GM12874 (cell line): ENCODE results near the gene KCNK1.

ENCODE experiments used
- TF ChIP-seq, protein P1 (sequence below): IDR thresholded peaks from 2 replicates; pipeline ENCODE4 v1.5.1; 2011; ENCODE audit warnings: low read depth, mild to moderate bottlenecking, control low read depth, low read length, moderate library complexity; ENCODE audit not compliant: insufficient read depth

KCNK1 gene

GRCh38 chr1:233575450-233575849 lies 38.5 kb upstream of the KCNK1 start:
- TF ChIP-seq, protein P1, sequence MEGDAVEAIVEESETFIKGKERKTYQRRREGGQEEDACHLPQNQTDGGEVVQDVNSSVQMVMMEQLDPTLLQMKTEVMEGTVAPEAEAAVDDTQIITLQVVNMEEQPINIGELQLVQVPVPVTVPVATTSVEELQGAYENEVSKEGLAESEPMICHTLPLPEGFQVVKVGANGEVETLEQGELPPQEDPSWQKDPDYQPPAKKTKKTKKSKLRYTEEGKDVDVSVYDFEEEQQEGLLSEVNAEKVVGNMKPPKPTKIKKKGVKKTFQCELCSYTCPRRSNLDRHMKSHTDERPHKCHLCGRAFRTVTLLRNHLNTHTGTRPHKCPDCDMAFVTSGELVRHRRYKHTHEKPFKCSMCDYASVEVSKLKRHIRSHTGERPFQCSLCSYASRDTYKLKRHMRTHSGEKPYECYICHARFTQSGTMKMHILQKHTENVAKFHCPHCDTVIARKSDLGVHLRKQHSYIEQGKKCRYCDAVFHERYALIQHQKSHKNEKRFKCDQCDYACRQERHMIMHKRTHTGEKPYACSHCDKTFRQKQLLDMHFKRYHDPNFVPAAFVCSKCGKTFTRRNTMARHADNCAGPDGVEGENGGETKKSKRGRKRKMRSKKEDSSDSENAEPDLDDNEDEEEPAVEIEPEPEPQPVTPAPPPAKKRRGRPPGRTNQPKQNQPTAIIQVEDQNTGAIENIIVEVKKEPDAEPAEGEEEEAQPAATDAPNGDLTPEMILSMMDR, result no peak

- TF ChIP-seq, protein P1, result no peak
Measured at GRCh38 chr1:233582439-233582838, 31.5 kb upstream of the KCNK1 start.

- TF ChIP-seq, protein P1, result no peak
Measured at GRCh38 chr1:233584376-233584775, 29.5 kb upstream of the KCNK1 start.

DNA sequence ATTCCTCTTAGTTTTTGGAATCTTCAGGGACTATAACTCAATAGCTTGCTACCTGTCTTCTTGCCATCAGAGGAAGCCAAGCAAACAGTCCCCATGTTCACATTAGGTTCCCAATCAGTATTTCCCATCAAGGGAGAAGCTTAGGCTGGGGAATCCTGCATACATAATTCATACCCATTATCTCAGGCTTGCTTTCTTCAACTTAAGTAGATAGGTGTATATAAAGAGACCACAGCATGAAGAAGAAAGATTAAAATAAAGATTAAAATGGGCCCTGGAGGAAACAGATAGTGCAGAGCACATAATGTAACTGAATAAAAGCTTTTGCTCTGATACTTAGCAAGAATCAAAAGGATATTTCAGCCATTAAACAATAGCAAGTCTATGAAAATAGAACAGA lies 29.0 kb upstream of the KCNK1 start:
- TF ChIP-seq, protein P1, result no peak

- TF ChIP-seq, protein P1, result no peak
Measured at GRCh38 chr1:233586301-233586700, 27.6 kb upstream of the KCNK1 start.

- TF ChIP-seq, protein P1, result no peak
Measured at GRCh38 chr1:233587196-233587595, 26.7 kb upstream of the KCNK1 start.

DNA sequence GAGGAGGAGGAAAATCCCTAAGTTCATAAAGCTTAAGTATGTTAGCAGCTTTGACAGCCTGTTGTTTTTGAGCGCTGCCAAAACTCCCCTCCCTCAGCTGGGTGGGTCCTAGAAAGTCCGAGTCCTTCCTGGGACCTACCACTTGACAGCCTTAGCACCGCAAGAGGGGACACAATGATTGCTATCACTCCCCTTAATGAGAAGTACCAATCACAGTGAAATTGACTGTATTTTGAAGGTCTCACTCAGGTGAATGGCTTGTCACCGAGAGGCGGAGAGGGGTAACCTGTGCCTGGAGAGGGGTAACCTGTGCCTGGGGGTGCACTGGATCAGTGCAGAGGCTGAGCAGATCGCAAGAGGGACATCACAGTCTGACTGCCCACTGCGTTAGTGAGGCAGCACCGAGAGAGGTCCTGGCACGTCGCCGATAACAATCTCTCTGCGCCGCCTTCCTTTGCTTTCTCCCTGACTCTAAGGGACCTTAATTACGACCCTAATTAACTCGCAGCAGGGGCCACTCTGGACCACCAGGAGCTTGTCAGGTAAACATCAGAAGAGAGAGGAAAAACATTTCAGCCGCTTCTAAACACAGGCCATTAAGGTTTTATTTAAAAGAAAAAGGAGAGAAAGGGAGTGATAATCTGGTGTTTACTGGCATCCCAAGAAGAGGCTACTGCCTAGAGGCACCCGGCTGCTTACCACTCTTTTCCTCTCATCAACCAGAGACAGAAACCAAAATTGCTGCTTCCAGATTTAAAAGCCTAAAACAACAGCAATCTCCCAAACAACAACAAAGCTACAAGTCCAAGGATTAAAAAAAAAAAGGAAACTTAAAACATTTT lies 25.7 kb upstream of the KCNK1 start:
- TF ChIP-seq, protein P1, result no peak
